ENCODE measurements around the gene SPX. TPM values are rescaled to one million over a fixed set of nuclear protein-coding genes. Genes with fewer than 3 reads are reported as not detected.

The SPX gene
- total RNA-seq, 1 donor from 2014 or later: 15.7 TPM

- intact Hi-C loops (cut with micrococcal nuclease): no loop called here
- DNase-seq: no peak
- ATAC-seq: peak; percentile 68
Observed at GRCh38 chr12:21528953-21529352, 2.9 kb downstream of the SPX start.

- intact Hi-C loops (cut with micrococcal nuclease): no loop called here
- no peak for ATAC-seq
- no peak for DNase-seq
Observed at GRCh38 chr12:21529456-21529855, 3.4 kb downstream of the SPX start.

- DNase-seq (no peak), ATAC-seq (no peak)
- intact Hi-C loops (cut with micrococcal nuclease): no loop called here
Observed at GRCh38 chr12:21538061-21538653, 12.1 kb downstream of the SPX start.

- ATAC-seq: no peak
- intact Hi-C loops (cut with micrococcal nuclease): no loop called here
Observed at GRCh38 chr12:21539797-21540196, 13.7 kb downstream of the SPX start.

GRCh38 chr12:21541773-21542172 is 15.7 kb downstream of the SPX start:
- intact Hi-C loops (cut with micrococcal nuclease): no loop called here
- DNase-seq (no peak), ATAC-seq (peak; percentile 68)

More at GRCh38 chr12:21539797-21540196, 13.7 kb downstream of the SPX start:
- no peak for DNase-seq

GRCh38 chr12:21542403-21542802 is 16.3 kb downstream of the SPX start:
- ATAC-seq (peak; percentile 87), DNase-seq (no peak)
- intact Hi-C loops (cut with micrococcal nuclease): no loop called here

GRCh38 chr12:21543151-21543550 is 17.1 kb downstream of the SPX start:
- intact Hi-C loops (cut with micrococcal nuclease): no loop called here
- ATAC-seq (no peak), DNase-seq (no peak)

- intact Hi-C loops (cut with micrococcal nuclease): no loop called here
- no peak for ATAC-seq
- no peak for DNase-seq
Observed at GRCh38 chr12:21545557-21545956, 19.5 kb downstream of the SPX start.

- DNase-seq: no peak
- ATAC-seq: no peak
- intact Hi-C loops (cut with micrococcal nuclease): no loop called here
Observed at GRCh38 chr12:21546716-21547115, 20.6 kb downstream of the SPX start.

- intact Hi-C loops (cut with micrococcal nuclease): no loop called here
- ATAC-seq (no peak), DNase-seq (no peak)
Observed at GRCh38 chr12:21547437-21547836, 21.3 kb downstream of the SPX start.

- ATAC-seq (peak; percentile 93), DNase-seq (no peak)
- intact Hi-C loops (cut with micrococcal nuclease): no loop called here
Observed at GRCh38 chr12:21551841-21552465, 25.9 kb downstream of the SPX start.

- ATAC-seq (no peak), DNase-seq (no peak)
- intact Hi-C loops (cut with micrococcal nuclease): no loop called here
Observed at GRCh38 chr12:21552635-21553328, 26.7 kb downstream of the SPX start.

- DNase-seq: no peak
- no peak for ATAC-seq
- intact Hi-C loops (cut with micrococcal nuclease): no loop called here
Observed at GRCh38 chr12:21553329-21553675, 27.2 kb downstream of the SPX start.

- DNase-seq (no peak), ATAC-seq (no peak)
- intact Hi-C loops (cut with micrococcal nuclease): no loop called here
Observed at GRCh38 chr12:21558100-21558679, 32.1 kb downstream of the SPX start.

- ATAC-seq (peak; percentile 71), DNase-seq (no peak)
- intact Hi-C loops (cut with micrococcal nuclease): no loop called here
Observed at GRCh38 chr12:21559855-21560569, 33.9 kb downstream of the SPX start.

GRCh38 chr12:21561158-21561557 is 35.1 kb downstream of the SPX start:
- intact Hi-C loops (cut with micrococcal nuclease): no loop called here
- no peak for ATAC-seq
- no peak for DNase-seq

- ATAC-seq (no peak), DNase-seq (no peak)
- intact Hi-C loops (cut with micrococcal nuclease): no loop called here
Observed at GRCh38 chr12:21562859-21563258, 36.8 kb downstream of the SPX start.

- intact Hi-C loops (cut with micrococcal nuclease): no loop called here
- no peak for DNase-seq
- no peak for ATAC-seq
Observed at GRCh38 chr12:21566223-21566906, 40.3 kb downstream of the SPX start.

GRCh38 chr12:21566907-21567394 is 40.9 kb downstream of the SPX start:
- intact Hi-C loops (cut with micrococcal nuclease): no loop called here
- DNase-seq (no peak), ATAC-seq (no peak)
